ENCODE data around the gene DEPP1. TPM values are rescaled to one million over a fixed set of nuclear protein-coding genes. Genes with fewer than 3 reads are reported as not detected.

DEPP1 gene
- total and polyA plus RNA-seq, 2 donors (not counting 3 experiments of a cell fraction or from before 2014, with no cell fraction given): 364 to 951 TPM

DNA sequence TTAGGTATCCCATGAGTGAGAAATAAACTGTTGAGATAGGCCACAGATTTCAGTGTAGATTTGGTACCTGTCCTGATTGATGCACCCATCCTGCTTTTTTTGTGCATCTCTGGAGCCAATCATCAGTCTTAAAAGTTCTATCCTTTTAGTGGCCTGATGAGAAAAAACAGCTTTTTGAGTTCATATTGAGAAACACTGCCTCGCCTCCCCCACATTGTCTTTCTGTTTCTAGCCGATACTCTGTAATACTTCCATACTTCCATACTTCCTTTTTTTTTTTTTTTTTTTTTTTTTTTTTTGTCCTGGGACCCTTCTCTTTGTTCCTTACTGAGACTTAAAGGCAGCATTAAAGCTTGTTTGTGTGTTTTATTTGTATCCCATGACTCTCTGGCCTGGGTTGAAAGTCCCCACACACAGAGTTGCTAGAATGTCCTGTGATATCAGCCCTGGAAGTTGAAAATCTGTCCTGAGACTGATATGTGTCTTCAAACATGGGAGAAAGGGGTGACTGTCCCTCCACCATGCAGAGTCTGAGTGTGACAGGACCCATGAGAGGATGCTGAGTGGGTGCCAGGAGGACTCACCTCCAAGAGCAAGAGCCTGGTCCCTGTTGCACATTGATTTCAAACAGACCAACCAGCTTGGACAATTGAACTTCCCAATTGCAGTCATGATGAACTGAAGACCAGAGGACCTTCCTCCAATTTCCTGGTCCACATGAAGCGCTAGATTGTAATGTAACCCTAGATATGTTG, 27.8 kb upstream of the DEPP1 start:
- BruUV-seq (replicated peaks): no TSS peak
- no peak for DNase-seq (ENCODE audit: low read depth, low spot score)
- no peaks in the 10 kb centered on the region for H3K9me3 ChIP-seq (replicated peaks; ENCODE audit: control insufficient read depth, insufficient read depth, low read length)
- no peak overlapping the region for H3K9ac ChIP-seq (replicated peaks; ENCODE audit: extremely low read depth, insufficient read depth, low read length)
- H3K27me3 ChIP-seq (ENCODE audit: control insufficient read depth in 2 of 2, insufficient read depth in 2 of 2, low read length in 2 of 2): no peaks in the 10 kb centered on the region
- H3K4me2 ChIP-seq (ENCODE audit: insufficient read depth, low read length): no peak overlapping the region
- no peaks in the 10 kb centered on the region for H4K20me1 ChIP-seq (replicated peaks; ENCODE audit: control insufficient read depth, extremely low read depth, insufficient read depth, low read length)
- no peak for FAIRE-seq
- CTCF ChIA-PET: interaction anchor here (0.7 to 9.0 kb wide), 4 partner anchors 26 to 244 kb away, joined by 3 to 62 read pairs (median 6); no protein-coding TSS in a partner anchor
- no peak overlapping the region for H3K27ac ChIP-seq (ENCODE audit: insufficient read depth, low read depth, low read length)
- intact Hi-C loops (cut with micrococcal nuclease): loop anchor here (5.0 to 10.0 kb wide), 3 partner anchors 366 to 1018 kb away; partner anchors contain the start of gene ALOX5
- TF ChIP-seq FOS (IDR thresholded peaks at IDR 0.05; ENCODE audit: borderline replicate concordance, insufficient read depth, low read length) (no peak), JUN (IDR thresholded peaks at IDR 0.05; ENCODE audit: borderline replicate concordance, insufficient read depth, insufficient read length, low read depth) (no peak), MYC (IDR thresholded peaks at IDR 0.05; ENCODE audit: low read depth, low read length) (no peak)
- no peaks in the 10 kb centered on the region for H3K9me1 ChIP-seq (replicated peaks; ENCODE audit: control insufficient read depth, extremely low read depth, insufficient read depth, low read length)
- H3K36me3 ChIP-seq (ENCODE audit: control insufficient read depth in 2 of 2, extremely low read depth in 1 of 2, insufficient read depth in 2 of 2, low read length in 2 of 2): peaks cover 5 to 9% of the 10 kb centered on the region in 2 experiments
- dilution Hi-C loops (cut with MboI; ENCODE audit: extremely low pct_ligation_motif_present, low sequenced_read_pairs): no loop called here
- H3K79me2 ChIP-seq (ENCODE audit: control insufficient read depth, insufficient read depth, low read length): peaks cover 30% of the 10 kb centered on the region
- POLR2A ChIA-PET: no interaction called here
- H3K4me3 ChIP-seq (replicated peaks in 1 of 3; ENCODE audit: insufficient read depth in 1 of 3, low read depth in 1 of 3, low read length in 3 of 3): no peak overlapping the region
- H2AFZ ChIP-seq (ENCODE audit: low read depth, low read length): no peak overlapping the region
- H3K4me1 ChIP-seq (ENCODE audit: control insufficient read depth, extremely low read depth, insufficient read depth, low read length): peaks cover 14% of the 10 kb centered on the region

DNA sequence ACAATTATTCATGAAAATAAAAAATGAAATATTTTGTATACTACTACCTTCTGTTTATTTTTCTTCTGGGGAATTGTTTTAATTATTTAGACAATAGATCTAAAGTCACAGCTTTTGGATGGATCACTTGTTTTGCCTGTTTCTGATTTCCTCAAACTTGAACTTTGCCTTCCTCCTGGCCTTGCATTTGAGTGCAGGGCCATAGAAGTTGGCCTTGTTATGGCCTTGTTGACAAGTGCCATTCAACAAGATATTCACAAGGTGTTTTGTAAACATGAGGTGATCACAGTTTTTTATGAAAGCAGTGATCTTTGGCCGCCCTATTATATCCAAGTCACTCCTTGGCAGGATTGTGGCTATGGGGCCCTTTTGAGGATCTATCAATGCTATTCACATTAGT, 26.7 kb upstream of the DEPP1 start:
- Histone ChIP-seq H3K4me2 (ENCODE audit: insufficient read depth, low read length) (no peak overlapping the region), H3K4me1 (ENCODE audit: control insufficient read depth, extremely low read depth, insufficient read depth, low read length) (peaks cover 17% of the 10 kb centered on the region), H3K4me3 (replicated peaks in 1 of 3; ENCODE audit: insufficient read depth in 1 of 3, low read depth in 1 of 3, low read length in 3 of 3) (no peak overlapping the region), H3K9me3 (replicated peaks; ENCODE audit: control insufficient read depth, insufficient read depth, low read length) (no peaks in the 10 kb centered on the region), H3K9me1 (replicated peaks; ENCODE audit: control insufficient read depth, extremely low read depth, insufficient read depth, low read length) (no peaks in the 10 kb centered on the region), H3K36me3 (ENCODE audit: control insufficient read depth in 2 of 2, extremely low read depth in 1 of 2, insufficient read depth in 2 of 2, low read length in 2 of 2) (peaks cover 5 to 9% of the 10 kb centered on the region in 2 experiments), H4K20me1 (replicated peaks; ENCODE audit: control insufficient read depth, extremely low read depth, insufficient read depth, low read length) (no peaks in the 10 kb centered on the region), H2AFZ (ENCODE audit: low read depth, low read length) (no peak overlapping the region), H3K27ac (ENCODE audit: insufficient read depth, low read depth, low read length) (no peak overlapping the region), H3K9ac (replicated peaks; ENCODE audit: extremely low read depth, insufficient read depth, low read length) (no peak overlapping the region), H3K27me3 (ENCODE audit: control insufficient read depth in 2 of 2, insufficient read depth in 2 of 2, low read length in 2 of 2) (no peaks in the 10 kb centered on the region), H3K79me2 (ENCODE audit: control insufficient read depth, insufficient read depth, low read length) (peaks cover 34% of the 10 kb centered on the region)
- dilution Hi-C loops (cut with MboI; ENCODE audit: extremely low pct_ligation_motif_present, low sequenced_read_pairs) (no loop called here), intact Hi-C loops (cut with micrococcal nuclease) (loop anchor here (5.0 to 10.0 kb wide), 3 partner anchors 367 to 1020 kb away; partner anchors contain the start of gene ALOX5)
- CTCF ChIA-PET: interaction anchor here (2.4 to 9.0 kb wide), 2 partner anchors 71 to 230 kb away, joined by 11 to 62 read pairs; no protein-coding TSS in a partner anchor
- BruUV-seq (replicated peaks): no TSS peak
- FAIRE-seq: no peak
- no peak for DNase-seq (ENCODE audit: low read depth, low spot score)
- TF ChIP-seq MYC (IDR thresholded peaks at IDR 0.05; ENCODE audit: low read depth, low read length): no peak
- TF ChIP-seq EZH2 (IDR thresholded peaks at IDR 0.05; ENCODE audit: borderline replicate concordance, low read depth, low read length, severe bottlenecking): no peak
- no peak for TF ChIP-seq JUN (IDR thresholded peaks at IDR 0.05; ENCODE audit: borderline replicate concordance, insufficient read depth, insufficient read length, low read depth)
- no peak for TF ChIP-seq POLR2A (IDR thresholded peaks at IDR 0.05; ENCODE audit: low read depth, low read length)
- TF ChIP-seq POLR2AphosphoS5 (IDR thresholded peaks at IDR 0.05; ENCODE audit: insufficient read depth, low read depth, low read length): no peak
- TF ChIP-seq, protein P1, sequence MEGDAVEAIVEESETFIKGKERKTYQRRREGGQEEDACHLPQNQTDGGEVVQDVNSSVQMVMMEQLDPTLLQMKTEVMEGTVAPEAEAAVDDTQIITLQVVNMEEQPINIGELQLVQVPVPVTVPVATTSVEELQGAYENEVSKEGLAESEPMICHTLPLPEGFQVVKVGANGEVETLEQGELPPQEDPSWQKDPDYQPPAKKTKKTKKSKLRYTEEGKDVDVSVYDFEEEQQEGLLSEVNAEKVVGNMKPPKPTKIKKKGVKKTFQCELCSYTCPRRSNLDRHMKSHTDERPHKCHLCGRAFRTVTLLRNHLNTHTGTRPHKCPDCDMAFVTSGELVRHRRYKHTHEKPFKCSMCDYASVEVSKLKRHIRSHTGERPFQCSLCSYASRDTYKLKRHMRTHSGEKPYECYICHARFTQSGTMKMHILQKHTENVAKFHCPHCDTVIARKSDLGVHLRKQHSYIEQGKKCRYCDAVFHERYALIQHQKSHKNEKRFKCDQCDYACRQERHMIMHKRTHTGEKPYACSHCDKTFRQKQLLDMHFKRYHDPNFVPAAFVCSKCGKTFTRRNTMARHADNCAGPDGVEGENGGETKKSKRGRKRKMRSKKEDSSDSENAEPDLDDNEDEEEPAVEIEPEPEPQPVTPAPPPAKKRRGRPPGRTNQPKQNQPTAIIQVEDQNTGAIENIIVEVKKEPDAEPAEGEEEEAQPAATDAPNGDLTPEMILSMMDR (IDR thresholded peaks at IDR 0.05; ENCODE audit: extremely low read depth in 1 of 2, insufficient read depth in 1 of 2, low read depth in 1 of 2, low read length in 2 of 2): no peak
- TF ChIP-seq, protein P2, sequence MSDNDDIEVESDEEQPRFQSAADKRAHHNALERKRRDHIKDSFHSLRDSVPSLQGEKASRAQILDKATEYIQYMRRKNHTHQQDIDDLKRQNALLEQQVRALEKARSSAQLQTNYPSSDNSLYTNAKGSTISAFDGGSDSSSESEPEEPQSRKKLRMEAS (IDR thresholded peaks at IDR 0.05; ENCODE audit: insufficient read depth, insufficient read length): no peak
- TF ChIP-seq GATA2 (IDR thresholded peaks at IDR 0.05; ENCODE audit: insufficient read depth, insufficient read length, low read depth, low read length): no peak
- TF ChIP-seq FOS (IDR thresholded peaks at IDR 0.05; ENCODE audit: borderline replicate concordance, insufficient read depth, low read length): no peak
- POLR2A ChIA-PET: no interaction called here
